22Rv1 (cell line): ENCODE measurements around the gene FHIP1A.

Experiments used
- CTCF ChIP-seq: fragments of 450-650 bp; IDR thresholded peaks from 2 replicates; pipeline ENCODE4 v1.5.1; 2017; ENCODE audit warnings: mild to moderate bottlenecking
- ZFX ChIP-seq: fragments of 450-650 bp; IDR thresholded peaks from 2 replicates; pipeline ENCODE4 v1.6.1; 2017; ENCODE audit warnings: antibody characterized with exemption, borderline replicate concordance

- no peak for TF ChIP-seq CTCF
- TF ChIP-seq ZFX = no peak
These were observed 32.4 kb upstream of the FHIP1A start for GRCh38 chr4:151376540-151376939.
